ENCODE results near the gene GRID2.

- TF ChIP-seq CTCF (IDR thresholded peaks at IDR 0.05; ENCODE audit: poor library complexity, severe bottlenecking) (no peak), RAD21 (conservative IDR thresholded peaks at IDR 0.05) (no peak), EZH2 (IDR thresholded peaks at IDR 0.05; ENCODE audit: borderline replicate concordance, insufficient read depth, low read length, poor library complexity, severe bottlenecking) (no peak), TAF1 (IDR thresholded peaks at IDR 0.05; ENCODE audit: low read depth) (no peak), POLR2AphosphoS5 (IDR thresholded peaks at IDR 0.05) (no peak), EP300 (conservative IDR thresholded peaks at IDR 0.05; ENCODE audit: poor library complexity, severe bottlenecking) (no peak), SMC3 (conservative IDR thresholded peaks at IDR 0.05; ENCODE audit: poor library complexity) (no peak), REST (IDR thresholded peaks at IDR 0.05; ENCODE audit: borderline replicate concordance) (no peak)
Observed at GRCh38 chr4:93394545-93395081, 1090.8 kb downstream of the GRID2 start.

Measured in neural cell (in vitro differentiated cells).